ENCODE data around the gene SSC4D. TPM values are rescaled to one million over a fixed set of nuclear protein-coding genes. Genes with fewer than 3 reads are reported as not detected.
A peak's percentile ranks its signal among the peaks of the same experiment; 100 is the strongest.

The SSC4D gene
- total and polyA plus RNA-seq, 9 of the 15 experiments (the other 6 are each of a cell fraction or from before 2014, with no cell fraction given), result 0.06 to 1.1 (median 0.85) TPM; not detected in 1

DNA sequence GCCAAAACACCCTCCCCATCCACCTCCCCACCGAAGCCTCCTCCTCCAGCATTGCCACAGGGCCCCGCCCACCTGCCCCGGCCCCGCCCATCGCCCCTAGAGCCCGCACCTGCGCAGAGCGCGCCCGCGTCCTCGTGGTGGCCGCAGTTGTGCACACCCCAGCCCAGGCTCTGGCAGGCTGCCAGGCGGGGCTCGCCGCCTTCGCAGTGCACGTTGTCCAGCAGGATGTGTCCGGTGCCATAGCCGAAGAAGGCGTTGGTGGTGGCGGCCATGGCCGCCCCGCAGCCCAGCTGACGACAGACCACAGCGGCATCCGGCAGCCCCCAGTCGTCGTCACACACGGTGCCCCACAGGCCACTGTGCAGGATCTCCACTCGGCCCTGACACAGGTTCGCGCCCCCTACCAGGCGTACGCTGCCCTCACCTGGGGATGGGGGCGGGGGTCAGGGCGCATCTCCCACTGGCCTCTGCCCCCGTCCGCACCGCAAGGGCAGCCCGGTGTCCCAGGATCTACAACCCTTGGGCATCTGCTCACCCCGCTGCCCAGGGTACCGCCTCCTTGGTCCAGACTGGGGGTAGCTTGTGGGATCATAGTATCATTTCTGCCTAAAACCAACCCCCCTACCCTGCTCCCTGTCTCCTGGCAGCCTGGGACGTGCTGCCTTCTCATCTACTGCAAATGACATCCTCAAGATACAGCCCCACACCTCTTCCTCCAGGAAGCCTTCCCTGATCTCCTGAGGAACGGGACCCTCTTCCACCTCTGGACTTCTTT, 11.9 kb downstream of the SSC4D start (continued):
- TF ChIP-seq, protein P1, sequence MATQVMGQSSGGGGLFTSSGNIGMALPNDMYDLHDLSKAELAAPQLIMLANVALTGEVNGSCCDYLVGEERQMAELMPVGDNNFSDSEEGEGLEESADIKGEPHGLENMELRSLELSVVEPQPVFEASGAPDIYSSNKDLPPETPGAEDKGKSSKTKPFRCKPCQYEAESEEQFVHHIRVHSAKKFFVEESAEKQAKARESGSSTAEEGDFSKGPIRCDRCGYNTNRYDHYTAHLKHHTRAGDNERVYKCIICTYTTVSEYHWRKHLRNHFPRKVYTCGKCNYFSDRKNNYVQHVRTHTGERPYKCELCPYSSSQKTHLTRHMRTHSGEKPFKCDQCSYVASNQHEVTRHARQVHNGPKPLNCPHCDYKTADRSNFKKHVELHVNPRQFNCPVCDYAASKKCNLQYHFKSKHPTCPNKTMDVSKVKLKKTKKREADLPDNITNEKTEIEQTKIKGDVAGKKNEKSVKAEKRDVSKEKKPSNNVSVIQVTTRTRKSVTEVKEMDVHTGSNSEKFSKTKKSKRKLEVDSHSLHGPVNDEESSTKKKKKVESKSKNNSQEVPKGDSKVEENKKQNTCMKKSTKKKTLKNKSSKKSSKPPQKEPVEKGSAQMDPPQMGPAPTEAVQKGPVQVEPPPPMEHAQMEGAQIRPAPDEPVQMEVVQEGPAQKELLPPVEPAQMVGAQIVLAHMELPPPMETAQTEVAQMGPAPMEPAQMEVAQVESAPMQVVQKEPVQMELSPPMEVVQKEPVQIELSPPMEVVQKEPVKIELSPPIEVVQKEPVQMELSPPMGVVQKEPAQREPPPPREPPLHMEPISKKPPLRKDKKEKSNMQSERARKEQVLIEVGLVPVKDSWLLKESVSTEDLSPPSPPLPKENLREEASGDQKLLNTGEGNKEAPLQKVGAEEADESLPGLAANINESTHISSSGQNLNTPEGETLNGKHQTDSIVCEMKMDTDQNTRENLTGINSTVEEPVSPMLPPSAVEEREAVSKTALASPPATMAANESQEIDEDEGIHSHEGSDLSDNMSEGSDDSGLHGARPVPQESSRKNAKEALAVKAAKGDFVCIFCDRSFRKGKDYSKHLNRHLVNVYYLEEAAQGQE (IDR thresholded peaks at IDR 0.05; ENCODE audit: borderline replicate concordance), result no peak
- TF ChIP-seq, protein P1 (CRISPR knock-in tag; IDR thresholded peaks at IDR 0.05; ENCODE audit: low read depth), result peak; percentile 63; the same call in 1 of the 2 replicates
- peak; percentile 82 for TF ChIP-seq PTBP1 (IDR thresholded peaks at IDR 0.05; ENCODE audit: low read depth, low read length)
- TF ChIP-seq CBFA2T2 (conservative IDR thresholded peaks at IDR 0.05), result no peak
- TF ChIP-seq ZNF347 (CRISPR knock-in tag; IDR thresholded peaks at IDR 0.05; ENCODE audit: low read depth), result no peak
- TF ChIP-seq, protein P2, sequence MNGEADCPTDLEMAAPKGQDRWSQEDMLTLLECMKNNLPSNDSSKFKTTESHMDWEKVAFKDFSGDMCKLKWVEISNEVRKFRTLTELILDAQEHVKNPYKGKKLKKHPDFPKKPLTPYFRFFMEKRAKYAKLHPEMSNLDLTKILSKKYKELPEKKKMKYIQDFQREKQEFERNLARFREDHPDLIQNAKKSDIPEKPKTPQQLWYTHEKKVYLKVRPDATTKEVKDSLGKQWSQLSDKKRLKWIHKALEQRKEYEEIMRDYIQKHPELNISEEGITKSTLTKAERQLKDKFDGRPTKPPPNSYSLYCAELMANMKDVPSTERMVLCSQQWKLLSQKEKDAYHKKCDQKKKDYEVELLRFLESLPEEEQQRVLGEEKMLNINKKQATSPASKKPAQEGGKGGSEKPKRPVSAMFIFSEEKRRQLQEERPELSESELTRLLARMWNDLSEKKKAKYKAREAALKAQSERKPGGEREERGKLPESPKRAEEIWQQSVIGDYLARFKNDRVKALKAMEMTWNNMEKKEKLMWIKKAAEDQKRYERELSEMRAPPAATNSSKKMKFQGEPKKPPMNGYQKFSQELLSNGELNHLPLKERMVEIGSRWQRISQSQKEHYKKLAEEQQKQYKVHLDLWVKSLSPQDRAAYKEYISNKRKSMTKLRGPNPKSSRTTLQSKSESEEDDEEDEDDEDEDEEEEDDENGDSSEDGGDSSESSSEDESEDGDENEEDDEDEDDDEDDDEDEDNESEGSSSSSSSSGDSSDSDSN (IDR thresholded peaks at IDR 0.05; ENCODE audit: borderline replicate concordance in 1 of 2, low read depth in 2 of 2, low read length in 2 of 2), result peak in 1 of 2 experiments; percentile 55; a peak in 1 of 4 replicates
- no peak for TF ChIP-seq EP300 (IDR thresholded peaks at IDR 0.05; ENCODE audit: low read length)
- TF ChIP-seq ZNF121 (CRISPR knock-in tag; conservative IDR thresholded peaks at IDR 0.05), result peak; percentile 30; the same call in 1 of the 2 replicates
- peak; percentile 11; the same call in 1 of the 2 replicates for TF ChIP-seq RAD51 (IDR thresholded peaks at IDR 0.05; ENCODE audit: borderline replicate concordance, low read depth)
- peak; percentile 64 for TF ChIP-seq RBBP5 (IDR thresholded peaks at IDR 0.05; ENCODE audit: borderline replicate concordance, insufficient read depth, low read length, poor library complexity, severe bottlenecking)
- TF ChIP-seq, protein P3, sequence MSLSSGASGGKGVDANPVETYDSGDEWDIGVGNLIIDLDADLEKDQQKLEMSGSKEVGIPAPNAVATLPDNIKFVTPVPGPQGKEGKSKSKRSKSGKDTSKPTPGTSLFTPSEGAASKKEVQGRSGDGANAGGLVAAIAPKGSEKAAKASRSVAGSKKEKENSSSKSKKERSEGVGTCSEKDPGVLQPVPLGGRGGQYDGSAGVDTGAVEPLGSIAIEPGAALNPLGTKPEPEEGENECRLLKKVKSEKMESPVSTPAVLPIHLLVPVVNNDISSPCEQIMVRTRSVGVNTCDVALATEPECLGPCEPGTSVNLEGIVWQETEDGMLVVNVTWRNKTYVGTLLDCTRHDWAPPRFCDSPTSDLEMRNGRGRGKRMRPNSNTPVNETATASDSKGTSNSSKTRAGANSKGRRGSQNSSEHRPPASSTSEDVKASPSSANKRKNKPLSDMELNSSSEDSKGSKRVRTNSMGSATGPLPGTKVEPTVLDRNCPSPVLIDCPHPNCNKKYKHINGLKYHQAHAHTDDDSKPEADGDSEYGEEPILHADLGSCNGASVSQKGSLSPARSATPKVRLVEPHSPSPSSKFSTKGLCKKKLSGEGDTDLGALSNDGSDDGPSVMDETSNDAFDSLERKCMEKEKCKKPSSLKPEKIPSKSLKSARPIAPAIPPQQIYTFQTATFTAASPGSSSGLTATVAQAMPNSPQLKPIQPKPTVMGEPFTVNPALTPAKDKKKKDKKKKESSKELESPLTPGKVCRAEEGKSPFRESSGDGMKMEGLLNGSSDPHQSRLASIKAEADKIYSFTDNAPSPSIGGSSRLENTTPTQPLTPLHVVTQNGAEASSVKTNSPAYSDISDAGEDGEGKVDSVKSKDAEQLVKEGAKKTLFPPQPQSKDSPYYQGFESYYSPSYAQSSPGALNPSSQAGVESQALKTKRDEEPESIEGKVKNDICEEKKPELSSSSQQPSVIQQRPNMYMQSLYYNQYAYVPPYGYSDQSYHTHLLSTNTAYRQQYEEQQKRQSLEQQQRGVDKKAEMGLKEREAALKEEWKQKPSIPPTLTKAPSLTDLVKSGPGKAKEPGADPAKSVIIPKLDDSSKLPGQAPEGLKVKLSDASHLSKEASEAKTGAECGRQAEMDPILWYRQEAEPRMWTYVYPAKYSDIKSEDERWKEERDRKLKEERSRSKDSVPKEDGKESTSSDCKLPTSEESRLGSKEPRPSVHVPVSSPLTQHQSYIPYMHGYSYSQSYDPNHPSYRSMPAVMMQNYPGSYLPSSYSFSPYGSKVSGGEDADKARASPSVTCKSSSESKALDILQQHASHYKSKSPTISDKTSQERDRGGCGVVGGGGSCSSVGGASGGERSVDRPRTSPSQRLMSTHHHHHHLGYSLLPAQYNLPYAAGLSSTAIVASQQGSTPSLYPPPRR (CRISPR knock-in tag; IDR thresholded peaks at IDR 0.05; ENCODE audit: borderline replicate concordance), result no peak

All from K562 (cell line).